OCI-M2 (cell line): ENCODE data around the gene RPL10.

Experiments
- DNase-seq: peaks from one replicate; lab custom pipeline; 2025; ENCODE audit not compliant: unreplicated experiment; lab: John Stamatoyannopoulos, UW

Gene RPL10

DNA sequence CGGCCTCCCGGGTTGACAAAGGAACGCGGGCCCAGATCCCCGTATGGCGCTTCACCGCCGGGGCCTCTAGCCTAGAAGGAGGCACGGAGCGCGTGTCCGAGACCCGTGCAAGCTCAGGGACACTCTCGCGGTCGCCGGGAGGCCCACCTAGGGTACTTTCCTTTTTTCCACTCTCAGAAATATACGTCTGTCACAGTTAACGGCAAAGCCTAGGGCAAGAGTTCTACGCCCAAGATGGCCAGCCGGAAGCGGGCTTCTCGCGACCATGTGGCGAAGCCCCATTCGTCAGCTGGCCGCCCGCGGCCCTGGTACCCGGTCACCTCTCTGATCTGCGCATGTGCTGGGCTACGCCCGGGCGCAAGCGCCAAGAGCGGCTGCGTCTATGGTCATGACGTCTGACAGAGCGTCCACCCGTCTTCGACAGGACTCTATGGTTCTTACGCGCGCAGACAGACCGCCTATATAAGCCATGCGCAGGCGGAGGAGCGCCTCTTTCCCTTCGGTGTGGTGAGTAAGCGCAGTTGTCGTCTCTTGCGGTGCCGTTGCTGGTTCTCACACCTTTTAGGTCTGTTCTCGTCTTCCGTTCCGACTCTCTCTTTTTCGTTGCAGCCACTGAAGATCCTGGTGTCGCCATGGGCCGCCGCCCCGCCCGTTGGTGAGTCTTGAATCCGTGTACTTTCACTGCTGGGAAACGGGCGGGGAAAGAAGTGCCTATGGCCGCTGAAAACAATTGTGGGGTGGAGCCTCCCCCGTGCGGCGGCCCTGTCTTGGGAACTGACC lies at the start of gene RPL10:
TSS of gene RPL10 (plus strand) at position 490 of the 780 bp plus-strand sequence. CDS start at position 633, 143 bp downstream.
- DNase-seq: peak; percentile 18

DNA sequence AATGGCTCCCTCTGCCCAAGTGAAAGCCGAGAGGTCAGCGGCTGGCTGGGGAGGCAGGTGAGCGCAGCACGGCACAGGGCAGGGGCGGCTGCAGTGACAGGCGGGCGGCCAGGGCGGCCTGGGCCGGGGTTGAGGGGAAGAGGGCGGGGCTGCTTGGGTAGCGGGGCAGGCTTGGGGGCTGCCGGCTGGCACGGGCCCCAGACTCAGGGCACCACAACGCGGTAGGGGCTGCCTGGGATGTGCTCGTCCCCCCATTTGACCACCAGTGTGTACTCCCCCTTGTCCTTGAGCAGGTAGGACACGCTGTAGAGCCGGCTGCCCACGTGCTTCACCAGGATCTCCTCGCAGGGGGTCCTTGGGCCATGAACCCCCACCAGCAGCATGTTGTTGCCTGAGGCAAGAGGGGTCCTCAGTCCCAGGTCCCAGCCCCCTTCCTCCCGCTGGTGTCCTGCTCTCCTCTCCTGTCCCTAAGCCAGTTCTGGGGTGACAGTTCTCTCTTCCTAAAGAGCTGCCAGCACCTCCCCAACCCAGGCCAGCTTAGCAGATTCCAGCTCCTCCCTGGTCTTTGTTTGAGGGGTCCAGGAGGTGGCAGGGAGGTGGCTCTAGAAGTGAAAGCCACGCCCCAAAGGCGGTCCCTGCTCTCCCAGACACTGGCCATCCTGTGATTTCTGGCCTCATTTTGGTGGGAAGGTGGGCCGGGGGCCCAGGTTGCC lies 49.4 kb upstream of the RPL10 start:
- no peak for DNase-seq

DNA sequence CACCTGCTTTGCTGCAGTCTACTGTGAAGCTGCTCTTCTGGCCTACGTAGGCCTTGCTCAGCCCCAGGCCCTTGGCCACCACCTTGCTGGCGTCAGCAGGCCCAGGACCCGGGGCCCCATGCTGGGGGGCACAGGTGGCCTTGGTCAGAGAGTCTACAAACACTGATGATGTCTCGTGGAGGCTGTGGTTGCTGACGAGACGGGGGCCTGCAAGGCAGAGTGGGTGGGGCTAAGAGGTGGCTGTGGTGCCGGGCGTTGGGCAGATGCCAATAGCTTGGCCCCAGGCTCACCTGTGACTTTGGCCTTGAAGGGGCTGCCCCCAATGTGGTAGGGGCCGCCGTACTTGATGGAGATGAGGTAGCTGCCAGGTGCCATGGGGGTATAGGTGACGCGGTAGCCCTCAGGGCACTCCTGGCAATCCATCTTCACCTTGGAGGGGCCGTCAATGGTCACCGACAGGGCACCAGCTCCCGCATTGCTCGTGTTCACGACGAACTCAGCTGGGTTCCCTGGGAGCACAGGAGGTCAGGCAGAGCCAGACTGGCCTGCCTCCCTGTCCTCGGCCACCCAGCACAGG lies 48.7 kb upstream of the RPL10 start:
- no peak for DNase-seq

DNA sequence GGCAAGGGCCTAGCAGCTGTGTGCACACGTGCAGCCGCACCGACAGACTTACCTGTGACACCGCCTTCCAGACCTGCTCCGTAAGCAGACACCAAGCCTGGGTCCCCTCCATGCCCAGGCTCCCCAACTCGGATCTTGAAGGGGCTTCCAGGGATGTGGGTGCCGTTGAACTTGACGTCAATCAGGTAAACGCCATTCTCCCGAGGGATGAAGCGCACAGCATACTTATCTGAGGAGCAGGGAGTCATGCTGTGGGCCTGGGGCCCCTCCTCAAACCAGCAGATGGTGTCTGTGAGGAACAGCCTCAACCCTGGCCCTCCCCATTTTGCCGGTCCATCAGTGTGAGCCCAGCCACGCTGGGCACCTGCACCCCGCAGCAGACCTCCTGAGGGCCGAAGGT lies 48.2 kb upstream of the RPL10 start:
- DNase-seq: no peak

DNA sequence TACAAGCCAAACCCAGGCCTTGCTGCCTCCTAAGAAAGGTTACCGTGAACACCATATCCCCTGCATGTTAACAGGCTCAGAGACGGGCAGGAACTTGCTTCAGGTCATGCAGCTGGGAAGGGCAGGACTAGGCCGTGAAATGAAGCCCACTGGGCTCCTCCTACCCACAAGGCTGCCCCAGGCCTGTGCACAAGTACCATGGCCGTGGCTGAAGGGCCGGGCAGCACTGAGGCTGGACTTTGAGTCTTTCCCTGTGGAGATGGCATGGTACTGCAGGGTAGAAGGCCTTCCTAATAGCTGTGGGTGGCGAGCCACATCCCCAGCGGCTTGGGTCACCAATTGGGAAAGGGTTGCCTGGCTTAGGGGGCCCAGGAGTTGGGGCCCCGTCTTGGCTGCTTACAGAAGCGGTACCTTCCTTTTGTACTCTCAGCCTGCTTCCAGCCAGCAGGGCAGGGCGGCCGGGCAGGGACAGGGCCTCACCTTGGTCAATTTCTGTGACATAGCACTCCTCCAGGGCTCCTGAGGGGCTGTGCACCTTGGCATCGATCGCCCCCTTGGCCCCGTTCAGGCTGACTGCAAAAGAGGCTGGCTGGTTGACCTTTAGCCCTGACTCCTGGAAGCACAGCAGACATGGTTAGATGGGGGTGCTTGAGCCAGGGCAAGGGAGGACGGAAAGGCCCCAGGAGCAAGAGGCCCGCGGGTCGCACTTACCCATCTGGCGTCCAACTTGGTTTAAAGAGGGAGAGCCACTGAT lies 47.6 kb upstream of the RPL10 start:
- DNase-seq: no peak

DNA sequence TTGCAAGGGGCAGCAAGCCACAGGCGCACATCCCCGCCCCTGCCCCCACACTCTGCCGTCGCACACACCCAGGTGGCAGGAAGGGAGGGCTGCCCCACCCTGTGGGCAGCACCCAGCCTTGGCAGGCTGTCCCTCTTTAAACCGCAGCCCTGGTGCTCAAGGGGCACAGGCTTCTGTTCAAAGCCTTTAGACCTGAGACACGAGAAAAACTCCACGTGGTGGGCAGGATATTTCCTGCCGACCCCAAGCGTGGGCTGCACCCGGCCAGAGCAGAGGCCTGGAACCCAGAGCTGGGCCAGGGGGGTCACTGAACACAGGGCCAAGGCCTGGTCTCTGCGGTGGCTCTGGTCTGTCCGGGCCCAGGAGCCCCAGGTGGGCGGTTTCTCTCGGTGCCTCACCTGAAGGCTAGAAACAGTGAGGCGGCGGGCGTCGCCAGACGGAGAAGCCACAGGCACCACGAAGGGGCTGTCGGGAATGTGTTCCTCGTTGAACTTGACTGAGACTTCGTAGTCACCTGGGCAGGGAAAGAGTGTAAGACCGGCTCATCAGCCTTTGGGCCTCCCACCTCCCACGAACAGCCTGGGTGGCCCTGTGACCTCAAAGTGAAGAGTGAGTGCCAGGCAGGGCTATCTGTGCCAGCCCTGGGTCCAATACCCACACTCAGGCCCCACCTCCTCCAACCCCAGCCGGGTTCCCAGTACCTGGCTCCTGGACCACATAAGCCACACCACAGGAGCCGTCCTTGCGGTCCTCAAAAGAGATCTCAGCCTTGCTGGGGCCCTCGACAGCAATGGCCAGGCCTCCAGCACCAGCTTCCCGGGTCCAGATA lies 46.8 kb upstream of the RPL10 start:
- DNase-seq: no peak

DNA sequence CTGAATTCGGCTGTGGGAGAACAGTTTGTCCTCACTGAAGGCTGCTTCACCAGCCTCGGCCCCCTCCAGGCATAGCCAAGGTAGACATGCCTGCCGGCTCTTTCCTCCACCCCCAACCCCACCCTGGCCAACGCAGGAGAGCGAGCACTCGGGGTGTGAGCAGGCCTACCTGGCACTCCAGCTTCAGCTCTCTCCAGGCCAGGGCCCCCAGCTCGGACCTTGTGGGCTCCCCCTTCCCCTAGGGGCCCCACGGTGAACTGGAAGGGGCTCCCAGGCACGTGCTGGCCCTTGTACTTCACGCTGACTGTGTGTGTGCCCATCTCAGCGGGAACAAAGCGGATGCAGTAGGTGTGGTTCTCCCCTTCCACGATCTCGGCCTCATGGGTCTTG lies 46.2 kb upstream of the RPL10 start:
- no peak for DNase-seq

DNA sequence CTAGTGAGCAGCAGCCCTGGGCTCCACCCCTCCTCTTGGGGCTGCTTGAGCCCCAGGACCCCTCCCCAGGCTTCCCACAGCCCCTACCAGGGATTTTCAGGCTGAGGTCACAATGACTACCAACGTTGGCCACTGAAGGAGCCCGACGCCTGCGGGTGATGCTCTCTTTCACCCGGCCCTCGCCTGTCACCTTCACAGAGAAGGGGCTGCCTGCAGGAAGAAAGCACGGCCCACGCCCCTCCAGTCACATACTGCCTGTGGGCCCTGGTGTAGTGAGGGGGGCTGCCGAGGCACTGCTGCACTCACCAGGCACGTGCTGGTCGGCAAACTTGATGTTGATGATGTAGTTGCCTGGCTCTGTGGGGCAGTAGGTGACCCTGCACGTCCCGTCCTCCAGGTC lies 45.7 kb upstream of the RPL10 start:
- DNase-seq: no peak

DNA sequence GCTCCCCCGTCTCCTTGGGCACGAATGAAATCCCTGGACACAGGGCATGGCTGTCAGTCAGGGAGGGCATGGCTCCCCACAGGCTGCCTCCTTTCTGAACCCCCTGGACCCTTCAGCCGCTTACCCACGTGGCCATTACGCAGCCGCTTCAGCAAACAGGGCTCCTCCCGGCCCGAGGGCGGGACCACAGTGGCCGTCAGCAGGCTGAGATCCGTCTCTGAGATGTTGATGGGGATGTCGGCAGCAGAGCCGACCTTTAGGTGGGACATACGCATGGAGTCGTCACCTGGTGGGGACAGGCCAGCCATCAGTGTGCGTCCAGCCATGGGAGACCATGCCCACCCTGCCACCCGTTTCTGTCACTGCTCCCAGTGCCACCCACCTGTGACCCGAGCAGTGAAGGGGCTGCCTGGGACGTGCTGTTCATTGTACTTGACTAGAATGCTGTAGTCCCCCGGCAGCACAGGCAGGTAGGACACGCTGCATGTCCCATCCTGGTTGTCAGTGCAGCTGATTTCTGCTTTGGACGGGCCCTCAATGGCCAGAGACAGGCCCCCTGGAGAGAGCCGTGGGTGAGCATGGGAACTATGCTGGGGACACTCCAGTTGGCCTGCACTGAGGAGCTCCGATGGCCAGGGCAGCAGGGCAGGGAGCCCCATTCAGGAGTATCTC lies 44.9 kb upstream of the RPL10 start:
- DNase-seq: no peak

DNA sequence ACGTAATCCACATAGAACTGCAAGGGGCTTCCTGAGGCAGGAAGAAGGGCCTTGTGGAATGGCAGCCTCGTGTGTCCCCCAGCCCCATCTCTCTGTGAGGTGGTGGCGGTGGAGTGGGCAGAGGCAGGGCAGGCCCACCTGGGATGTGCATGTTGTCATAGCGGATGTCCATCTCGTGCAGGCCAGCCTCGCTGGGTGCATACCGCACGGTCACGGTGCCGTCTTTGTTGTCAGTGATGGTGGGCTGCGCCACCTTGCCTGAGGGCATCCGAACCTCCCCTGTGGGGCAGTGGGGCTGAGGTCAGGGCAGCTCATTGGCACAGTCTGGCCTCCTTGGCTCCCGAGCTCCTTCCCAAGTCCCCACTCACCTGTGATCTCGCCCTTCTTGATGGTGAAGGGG lies 44.2 kb upstream of the RPL10 start:
- no peak for DNase-seq

DNA sequence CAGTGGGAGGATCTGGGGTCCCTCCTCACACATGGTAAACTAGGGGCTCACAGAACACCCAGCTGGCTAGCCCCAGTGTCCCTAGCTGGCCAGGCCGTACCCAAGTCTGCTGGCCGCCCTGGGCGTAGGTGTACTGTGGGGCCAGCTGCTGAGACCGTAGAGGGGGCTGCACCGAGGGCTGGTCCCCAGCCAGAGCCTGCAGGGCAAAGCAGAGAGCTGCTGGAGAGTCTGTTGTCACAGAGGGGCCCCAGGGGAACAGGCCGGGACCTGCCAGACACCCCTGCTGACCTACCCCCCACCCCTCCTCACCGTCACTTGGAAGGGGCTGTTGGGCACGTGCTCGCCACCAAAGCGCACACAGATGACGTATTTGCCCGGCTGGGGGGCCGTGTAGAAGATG lies 43.7 kb upstream of the RPL10 start:
- no peak for DNase-seq

DNA sequence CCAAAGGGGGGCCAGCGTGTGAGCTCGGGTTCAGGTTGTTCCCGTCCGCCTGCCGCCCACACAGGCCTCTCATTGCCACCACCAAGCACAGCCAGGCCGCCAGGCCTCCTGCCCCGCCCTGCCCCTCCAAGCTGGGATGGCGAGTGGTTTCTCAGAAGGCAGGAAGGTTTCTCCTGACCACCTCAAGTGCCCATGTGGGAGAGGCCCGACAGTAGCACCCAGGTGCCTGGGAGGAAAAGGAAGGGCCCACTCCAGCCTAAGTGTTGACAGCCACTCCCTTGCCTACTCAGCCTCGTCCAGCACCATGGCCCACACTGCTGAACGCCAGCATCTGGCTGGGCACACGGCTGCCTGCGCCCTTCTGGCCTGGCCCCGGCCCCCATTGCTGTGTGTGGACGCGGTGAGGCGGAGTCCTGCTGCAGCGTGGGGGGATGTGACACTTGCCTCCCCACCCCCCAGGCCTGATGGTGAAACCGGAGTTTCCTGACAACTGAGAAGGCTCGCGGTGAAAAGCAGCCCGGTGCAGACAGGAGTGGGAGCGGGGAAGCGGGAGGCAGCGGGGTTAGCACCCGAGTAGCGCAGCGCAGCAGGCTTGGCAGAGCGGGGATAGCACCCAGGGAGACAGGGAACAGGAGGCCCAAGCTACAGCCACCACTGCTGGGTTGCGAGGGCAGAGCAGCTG lies 42.9 kb upstream of the RPL10 start:
- DNase-seq: no peak

DNA sequence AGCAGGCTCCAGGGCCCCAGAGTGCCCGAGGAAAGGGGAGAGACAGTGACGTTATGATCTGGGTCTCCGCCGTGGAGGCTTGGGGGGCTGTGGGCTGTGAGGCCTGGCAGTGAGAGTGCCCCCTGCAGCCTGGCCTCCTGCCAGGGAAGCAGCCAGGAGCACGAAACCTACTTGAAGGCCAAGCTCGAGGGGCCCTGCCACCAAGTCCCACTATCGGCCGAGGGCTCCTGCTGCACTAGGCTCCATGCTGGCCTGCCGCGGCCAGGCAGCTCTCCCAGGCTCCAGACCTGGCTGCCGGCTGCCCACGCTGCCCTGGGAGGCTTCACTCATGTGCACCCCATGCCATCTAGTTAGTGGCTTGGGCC lies 42.4 kb upstream of the RPL10 start:
- DNase-seq: no peak

DNA sequence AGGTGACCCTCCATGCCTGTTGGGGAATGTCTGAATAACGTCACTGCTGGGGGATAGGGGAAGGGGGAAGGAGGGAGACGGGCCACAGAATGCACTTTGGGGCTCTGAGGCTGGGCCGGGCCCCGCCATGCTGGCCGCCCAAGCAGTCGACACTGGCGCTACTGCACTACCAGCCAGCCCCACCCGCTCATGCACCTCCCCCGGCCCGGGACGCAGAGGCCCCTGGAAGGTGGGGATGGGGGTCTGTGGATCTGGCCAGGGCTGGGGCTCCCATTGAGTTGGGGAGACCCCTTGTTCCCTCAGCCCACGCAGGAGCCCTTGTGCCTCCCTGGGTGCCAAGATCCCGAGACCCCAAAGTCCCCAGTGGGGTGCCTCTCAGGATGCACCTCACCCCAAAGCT lies 41.6 kb upstream of the RPL10 start:
- DNase-seq: no peak

DNA sequence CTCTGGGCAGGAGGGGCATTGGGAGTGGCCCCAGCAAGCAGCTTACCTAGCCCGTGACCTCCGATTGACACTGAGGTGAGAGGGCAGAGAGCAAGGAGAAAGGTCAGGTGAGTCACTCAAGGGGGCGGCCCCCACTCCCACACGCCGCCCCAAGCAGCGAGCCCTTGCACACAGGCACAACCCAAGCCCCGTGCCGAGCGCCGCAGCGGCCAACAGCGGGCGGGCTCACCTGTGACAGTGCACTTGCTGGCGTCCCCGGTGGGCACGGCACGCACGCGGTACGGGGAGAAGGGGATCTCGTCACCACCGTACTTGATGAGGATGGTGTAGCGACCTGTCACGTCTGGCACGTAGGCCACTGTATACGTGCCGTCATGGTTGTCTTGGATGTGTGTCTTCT lies 41.0 kb upstream of the RPL10 start:
- no peak for DNase-seq

DNA sequence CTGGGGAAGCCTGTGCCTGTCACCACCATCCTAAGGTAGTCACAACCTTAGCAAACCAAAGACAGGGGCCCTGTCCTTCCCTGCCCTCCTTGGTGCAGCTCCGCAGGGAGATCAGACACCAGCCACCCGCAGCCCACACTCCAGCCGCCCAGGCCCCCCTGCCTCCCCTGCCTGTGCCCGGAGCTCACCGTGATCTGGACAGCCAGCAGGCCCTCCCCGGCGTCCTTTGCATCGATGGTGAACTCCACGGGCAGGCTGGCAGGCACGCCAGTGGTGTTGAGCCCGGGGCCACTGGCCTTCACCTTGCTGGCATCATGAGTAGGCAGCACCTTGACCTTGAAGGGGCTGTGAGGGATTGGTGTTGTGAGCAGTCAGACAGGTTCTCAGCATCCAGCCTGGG lies 40.2 kb upstream of the RPL10 start:
- no peak for DNase-seq

DNA sequence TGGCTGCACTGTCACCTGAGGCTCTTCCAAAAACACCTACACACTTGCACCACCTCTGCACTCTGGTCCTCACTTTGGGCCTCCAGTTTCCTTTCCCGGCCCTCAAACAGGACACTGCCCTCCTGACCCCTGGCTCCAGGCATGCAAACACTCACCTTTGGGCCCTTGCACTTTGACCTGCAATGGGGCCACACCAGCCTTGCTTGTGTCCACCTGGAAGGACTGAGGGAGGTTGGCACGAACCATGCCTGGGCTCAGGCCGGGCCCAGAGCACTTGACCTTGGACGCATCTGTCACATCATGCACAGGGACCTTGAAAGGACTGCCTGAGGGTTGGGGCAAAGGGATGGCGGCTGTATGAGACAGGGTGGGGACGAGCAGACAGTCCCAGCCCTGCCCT lies 39.3 kb upstream of the RPL10 start:
- no peak for DNase-seq

DNA sequence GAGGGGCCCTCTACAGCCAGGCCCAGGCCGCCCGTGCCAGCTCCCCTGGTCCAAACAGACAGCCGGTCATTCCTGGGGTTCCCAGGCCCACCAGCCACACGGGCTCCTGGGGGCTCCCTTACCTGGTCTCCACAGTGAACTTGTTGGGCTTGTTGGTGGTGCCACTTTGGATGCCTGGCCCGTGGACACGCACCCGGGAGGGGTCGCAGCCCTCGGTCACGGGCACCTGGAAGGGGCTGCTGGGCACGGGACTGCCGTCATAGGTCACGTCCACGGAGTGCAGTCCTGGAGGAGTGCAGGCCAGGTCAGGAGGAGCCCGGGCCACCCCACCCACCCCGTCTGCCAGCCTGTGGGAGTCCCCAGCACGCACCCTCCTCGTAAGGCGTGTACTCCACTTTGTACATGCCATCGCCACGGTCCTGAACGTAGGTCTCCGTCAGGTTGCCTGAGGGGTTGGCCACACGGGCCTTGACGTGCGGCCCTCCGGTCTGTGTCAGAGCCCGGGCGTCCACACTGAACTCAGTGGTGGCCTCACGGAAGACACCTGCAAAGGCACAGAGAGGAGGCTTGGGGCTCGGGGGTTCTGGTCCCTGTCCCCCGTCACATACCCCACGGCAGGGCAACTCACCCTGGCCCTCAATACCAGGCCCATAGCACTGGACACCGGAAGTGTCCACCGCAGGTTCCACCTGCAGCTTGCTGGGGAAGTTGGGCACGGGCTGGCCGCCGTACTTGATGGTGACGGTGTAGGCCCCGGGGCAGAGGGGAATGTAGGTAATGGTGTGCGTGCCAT lies 38.6 kb upstream of the RPL10 start:
- no peak for DNase-seq

DNA sequence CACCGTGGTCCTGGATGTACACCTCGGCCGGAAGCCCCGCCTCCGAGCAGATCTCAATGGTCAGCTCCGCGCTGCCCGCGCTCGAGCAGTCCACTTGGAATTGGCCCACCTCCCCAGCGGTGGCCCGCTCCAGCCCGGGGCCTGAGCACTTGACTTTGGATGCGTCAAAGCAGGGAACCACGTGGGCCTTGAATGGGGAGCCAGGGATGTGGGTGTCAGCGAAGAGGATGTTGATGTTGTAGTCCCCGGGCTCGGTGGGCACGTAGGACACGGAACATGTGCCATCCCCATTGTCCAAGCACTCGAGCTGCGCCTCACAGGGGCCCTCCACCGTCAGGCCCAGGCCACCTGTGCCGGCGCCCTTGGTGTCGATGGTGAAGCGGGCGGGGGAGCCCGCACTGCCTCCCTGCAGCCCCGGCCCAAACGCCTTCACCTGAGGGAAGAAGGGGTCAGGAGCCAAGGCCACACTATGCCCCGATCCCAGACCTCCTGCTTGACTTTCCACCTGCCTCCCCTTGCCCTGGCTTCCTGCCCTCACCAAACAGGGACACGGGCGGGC lies 37.9 kb upstream of the RPL10 start:
- no peak for DNase-seq
